Heart right ventricle (tissue), 16 donors: ENCODE results near the gene CTNND2. TPM values are rescaled to one million over a fixed set of nuclear protein-coding genes. Genes with fewer than 3 reads are reported as not detected.

ENCODE experiments used
- ATAC-seq, 8 donors: fragments of 200-7000 bp; cut with Tn5 transposase; one replicate each; pipeline ENCODE4 v1.9.1; 2020; ENCODE audit warnings: mild to moderate bottlenecking in 8 of 8, moderate library complexity in 8 of 8, moderate number of reproducible peaks in 1 of 8
- DNase-seq, 2 donors: peaks; one replicate each; pipeline ENCODE4 v3.0.0-alpha.2; 2020
- H3K27ac ChIP-seq, 10 donors: fragments of 200-600 bp; sonication (generic) in 2 of 10; one replicate each; pipeline versions ENCODE4 v1.5.0 to v1.8.0; 2020 to 2022; ENCODE audit warnings: mild to moderate bottlenecking in 3 of 10
- H3K27me3 ChIP-seq, 7 donors: fragments of 200-600 bp; one replicate each; pipeline ENCODE4 v1.8.0; 2021 to 2022; ENCODE audit warnings: mild to moderate bottlenecking in 2 of 7
- H3K36me3 ChIP-seq, 9 donors: fragments of 200-600 bp; sonication (generic) in 1 of 9; one replicate each; pipeline versions ENCODE4 v1.5.0 to v1.8.0; 2020 to 2022; ENCODE audit warnings: mild to moderate bottlenecking in 2 of 9
- H3K4me1 ChIP-seq, 9 donors: fragments of 200-600 bp; sonication (generic) in 1 of 9; one replicate each; pipeline versions ENCODE4 v1.5.0 to v1.8.0; 2020 to 2022; ENCODE audit warnings: mild to moderate bottlenecking in 4 of 9
- H3K4me3 ChIP-seq, 10 donors: fragments of 200-600 bp; sonication (generic) in 2 of 10; one replicate each; pipeline versions ENCODE4 v1.5.0 to v1.8.0; 2020 to 2022; ENCODE audit warnings: mild to moderate bottlenecking in 7 of 10, moderate library complexity in 2 of 10
- H3K9me3 ChIP-seq, 11 donors: fragments of 200-600 bp in 10 of 11; sonication (generic) in 2 of 11; one replicate each; pipeline versions ENCODE4 v1.5.0 to v1.8.0; 2013 to 2022; ENCODE audit warnings: mild to moderate bottlenecking in 2 of 11, control low read depth in 1 of 11, moderate library complexity in 1 of 11
- WGBS, 2 donors: extraction: QIAGEN DNeasy Blood & Tissue Kit; methylation state at CpG; one replicate each; pipeline ENCODE4 v1.1.7; 2013; ENCODE audit warnings: inconsistent platforms in 1 of 2; 5-methylcytosine and 5-hydroxymethylcytosine counted together
- intact Hi-C, 10 donors: fragments of 100-400 bp; cut with DNase I; formaldehyde crosslinking; loops; one replicate each; pipeline versions ENCODE4 v1.11.1 to v1.14.2; 2022
- polyA plus RNA-seq, 2 donors: library from polyadenylated mRNA; stranded (reverse); fragments of 200-250 nt; gene quantifications; one replicate each; pipeline ENCODE4 v1.2.3, GENCODE V29; 2013
- total RNA-seq, 10 donors: library from RNA; stranded (reverse); fragmentation: NEBNext Ultra II Directional in 3 of 10; extraction: Animal tissue kit (Norgen Biotek cat#: 25700) in 3 of 10; gene quantifications; one replicate each; pipeline versions ENCODE4 v1.2.1 to v1.2.4, GENCODE V29; 2021 to 2023
- TF ChIP-seq, protein P1 (sequence below), 9 donors: fragments of 200-600 bp; sonication (generic) in 2 of 9; IDR thresholded peaks; one replicate each; pipeline versions ENCODE4 v1.5.0 to v1.8.0; 2021 to 2022; ENCODE audit warnings: antibody characterized with exemption in 9 of 9, mild to moderate bottlenecking in 5 of 9, moderate library complexity in 1 of 9
- donor health status: Arrhythmogenic right ventricular cardiomyopathy.
- donor health status: ischemic (EF 13 %, LVEDD 7.1; RV severe dilation, severe dysfunction).
- donor health status: healthy with polysubstance abuse.
- donor health status: DM: no; HTN: yes; CAD: no.
- donor health status: DM: no; HTN: no; CAD: no.
- donor health status: ischemic (EF 25% LVEDD 6.9; RV normal size, moderate dysfunction).
- donor health status: ischemic (EF 25% LVEDD 5.7; RV mildly dilated, moderate dysfunction).
- donor health status: healthy.
- donor health status: DM: yes; HTN: yes; CAD: no.
- donor health status: Ischemic cardiomyopathy.
- donor health status: ischemic (EF 35%, LVEDD 5.7; RV mildly dilated, moderate dysfunction).
- donor health status: nonischemic (EF 11% LVEDD 7.7; RV severe dilation, severe dysfunction).
- donor health status: DM: yes; HTN: yes; CAD: no.
- donor health status: PGD.
- donor health status: ischemic (EF 29% LVEDD 5.4; RV normal size, mild dysfunction).
- donor health status: nonischemic (EF 23%, LVEDD 6.1; RV moderate dilation, normal function).

The CTNND2 gene
- total and polyA plus RNA-seq, 12 donors = 1.1 to 29.6 (median 9.9) TPM

DNA sequence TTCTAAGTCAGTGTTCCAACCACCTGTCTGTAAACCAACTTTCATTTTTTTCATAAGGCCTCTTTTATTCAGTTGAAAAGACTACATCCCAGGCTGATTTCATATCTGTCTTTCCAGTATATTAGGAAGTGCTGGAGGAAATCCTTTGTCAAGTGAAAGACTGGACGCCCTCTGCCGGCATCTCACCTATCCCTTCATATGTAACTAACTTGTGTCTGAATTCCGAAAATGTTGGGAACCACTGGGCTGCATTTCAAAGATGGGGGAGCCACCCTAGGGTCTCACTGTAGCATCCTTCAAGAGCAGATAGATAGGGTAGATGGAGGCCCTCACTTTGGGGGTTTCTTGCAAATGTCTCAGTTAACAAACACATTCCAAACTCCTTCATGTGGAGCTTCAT, 569.8 kb downstream of the CTNND2 start:
- Histone ChIP-seq H3K4me1 (no peaks in the 10 kb centered on the region), H3K9me3 (no peaks in the 10 kb centered on the region), H3K4me3 (no peak overlapping the region), H3K36me3 (no peaks in the 10 kb centered on the region), H3K27me3 (no peaks in the 10 kb centered on the region), H3K27ac (no peak overlapping the region)
- DNase-seq = no peak
- ATAC-seq = no peak
- 64 to 78% methylated on average over 3 of the region's 3 CpGs for WGBS, 2 donors
- intact Hi-C loops = no loop called here
- TF ChIP-seq, protein P1, sequence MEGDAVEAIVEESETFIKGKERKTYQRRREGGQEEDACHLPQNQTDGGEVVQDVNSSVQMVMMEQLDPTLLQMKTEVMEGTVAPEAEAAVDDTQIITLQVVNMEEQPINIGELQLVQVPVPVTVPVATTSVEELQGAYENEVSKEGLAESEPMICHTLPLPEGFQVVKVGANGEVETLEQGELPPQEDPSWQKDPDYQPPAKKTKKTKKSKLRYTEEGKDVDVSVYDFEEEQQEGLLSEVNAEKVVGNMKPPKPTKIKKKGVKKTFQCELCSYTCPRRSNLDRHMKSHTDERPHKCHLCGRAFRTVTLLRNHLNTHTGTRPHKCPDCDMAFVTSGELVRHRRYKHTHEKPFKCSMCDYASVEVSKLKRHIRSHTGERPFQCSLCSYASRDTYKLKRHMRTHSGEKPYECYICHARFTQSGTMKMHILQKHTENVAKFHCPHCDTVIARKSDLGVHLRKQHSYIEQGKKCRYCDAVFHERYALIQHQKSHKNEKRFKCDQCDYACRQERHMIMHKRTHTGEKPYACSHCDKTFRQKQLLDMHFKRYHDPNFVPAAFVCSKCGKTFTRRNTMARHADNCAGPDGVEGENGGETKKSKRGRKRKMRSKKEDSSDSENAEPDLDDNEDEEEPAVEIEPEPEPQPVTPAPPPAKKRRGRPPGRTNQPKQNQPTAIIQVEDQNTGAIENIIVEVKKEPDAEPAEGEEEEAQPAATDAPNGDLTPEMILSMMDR (IDR thresholded peaks at IDR 0.05) = no peak

DNA sequence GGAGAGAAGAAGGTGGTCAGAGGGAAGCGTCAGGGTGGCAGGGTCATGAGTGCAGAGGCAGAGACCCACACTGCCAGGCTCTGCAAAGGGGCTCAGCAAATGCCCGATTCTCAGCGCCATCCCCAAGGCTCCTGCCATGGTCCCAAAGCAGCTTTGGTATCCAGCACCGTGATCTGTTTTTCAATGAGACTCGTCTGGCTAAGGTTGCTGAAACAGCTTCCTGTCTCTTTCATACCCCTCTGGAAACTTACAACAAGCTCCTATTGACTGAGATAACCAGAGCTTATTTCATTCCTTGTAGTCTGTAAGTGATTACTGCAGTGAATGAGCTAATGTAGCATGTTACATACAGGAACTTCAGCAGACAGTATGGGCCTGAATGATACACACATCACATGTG, 574.6 kb downstream of the CTNND2 start:
- intact Hi-C loops = no loop called here
- H3K27me3 ChIP-seq = no peaks in the 10 kb centered on the region
- H3K27ac ChIP-seq = no peak overlapping the region
- ATAC-seq = no peak
- no peaks in the 10 kb centered on the region for H3K9me3 ChIP-seq
- no peak for DNase-seq
- H3K4me3 ChIP-seq = no peak overlapping the region
- TF ChIP-seq, protein P1 (IDR thresholded peaks at IDR 0.05) = no peak
- WGBS, 2 donors = 54 to 66% methylated on average over 5 of the region's 5 CpGs
- peaks cover 0 to 6% (median under 1%) of the 10 kb centered on the region in 9 donors for H3K4me1 ChIP-seq
- H3K36me3 ChIP-seq = no peaks in the 10 kb centered on the region

DNA sequence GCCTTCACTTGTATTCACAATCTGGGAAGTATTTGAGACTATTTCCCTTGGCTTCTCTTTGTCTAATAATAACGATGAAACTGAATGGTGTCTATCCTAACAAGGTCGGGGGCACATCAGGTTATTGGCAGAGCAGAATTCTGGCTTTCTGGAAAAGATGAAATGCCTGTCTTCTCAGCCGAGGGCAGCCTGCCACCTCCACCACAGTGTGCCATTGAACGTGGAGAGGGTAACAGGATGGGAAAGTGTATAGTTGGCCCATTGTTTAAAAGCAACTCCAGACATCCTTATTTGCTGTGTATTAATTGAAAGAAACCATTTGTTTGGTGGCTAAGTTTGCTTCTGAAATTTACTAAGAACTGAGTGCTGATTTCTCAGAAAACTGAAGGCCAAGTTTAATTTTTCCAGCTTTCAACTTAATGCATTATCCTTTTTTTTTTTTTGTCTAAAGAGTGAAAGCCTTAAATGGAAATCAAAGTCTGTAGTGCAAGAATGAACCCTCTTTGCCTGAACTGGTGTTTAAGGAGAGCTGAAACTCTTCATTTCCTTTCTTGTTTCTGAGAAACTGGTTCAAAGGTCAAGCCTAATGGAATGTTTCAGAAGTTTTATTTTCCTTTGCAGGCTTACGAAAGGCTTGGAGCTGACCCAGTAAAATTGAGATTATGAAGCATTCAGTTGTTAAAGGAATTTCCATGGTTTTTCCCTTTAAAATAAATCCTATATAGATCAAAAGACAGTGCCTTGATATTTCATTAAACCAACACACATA, 579.5 kb downstream of the CTNND2 start:
- DNase-seq (no peak), ATAC-seq (peak in 1 of 8 donors; percentile 68)
- TF ChIP-seq, protein P1 (IDR thresholded peaks at IDR 0.05) = no peak
- peaks cover 0 to 22% (median 6%) of the 10 kb centered on the region in 9 donors for H3K4me1 ChIP-seq
- no peak overlapping the region for H3K4me3 ChIP-seq
- 47 to 60% methylated on average over 5 of the region's 5 CpGs for WGBS, 2 donors
- no peaks in the 10 kb centered on the region for H3K27me3 ChIP-seq
- peak overlapping the region in 5 of 10 donors; percentile 6 to 56 (median 30) for H3K27ac ChIP-seq
- H3K9me3 ChIP-seq = no peaks in the 10 kb centered on the region
- intact Hi-C loops = no loop called here
- no peaks in the 10 kb centered on the region for H3K36me3 ChIP-seq

DNA sequence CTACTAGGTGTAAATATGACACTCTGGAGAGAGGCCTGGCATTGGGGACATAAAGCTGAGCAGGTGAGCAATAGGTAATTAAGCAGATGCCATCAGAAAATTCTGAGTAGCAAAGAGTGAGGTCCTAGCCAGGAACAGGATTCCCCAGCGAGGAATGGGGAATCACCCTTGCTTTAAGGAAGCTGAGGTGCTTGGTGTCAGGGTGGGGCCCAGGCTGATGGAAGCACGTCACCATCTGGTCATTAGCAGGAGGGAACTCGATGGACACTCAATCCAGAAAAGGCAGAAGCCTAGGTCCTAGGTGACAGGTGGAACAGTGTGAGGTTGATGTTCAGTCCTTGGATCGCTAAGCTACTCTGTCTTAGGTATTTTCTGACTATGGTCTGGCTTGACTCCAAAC, 580.5 kb downstream of the CTNND2 start:
- WGBS, 2 donors = 86 to 90% methylated on average over 4 of the region's 4 CpGs
- ATAC-seq = no peak
- Histone ChIP-seq H3K36me3 (no peaks in the 10 kb centered on the region), H3K4me3 (no peak overlapping the region), H3K27me3 (no peaks in the 10 kb centered on the region), H3K9me3 (no peaks in the 10 kb centered on the region), H3K27ac (peak overlapping the region in 2 of 10 donors; percentile 30 to 34), H3K4me1 (peaks cover 0 to 22% (median 6%) of the 10 kb centered on the region in 9 donors)
- DNase-seq = no peak
- intact Hi-C loops = no loop called here
- TF ChIP-seq, protein P1 (IDR thresholded peaks at IDR 0.05) = no peak
